GM13977 (cell line): ENCODE results near the gene TIGIT.

Experiments
- DNase-seq: peaks from one replicate; pipeline ENCODE4 v3.0.0; 2012; ENCODE audit warnings: low spot score
- in situ Hi-C: fragments of 300-500 bp; cut with MboI; formaldehyde crosslinking; loops from one replicate; pipeline ENCODE4 v1.12.0; 2022; ENCODE audit warnings: low sequenced_read_pairs, low pct_unique_long_range_greater_than_20kb, mixed read lengths, inconsistent platforms; ENCODE audit not compliant: unreplicated experiment
- TF ChIP-seq, protein P1 (sequence below): IDR thresholded peaks from 2 replicates; pipeline ENCODE4 v1.5.1; 2012; ENCODE audit warnings: mild to moderate bottlenecking, control low read depth; ENCODE audit not compliant: insufficient read depth; ENCODE audit errors: extremely low read depth, missing control alignments

TIGIT gene

GRCh38 chr3:114338651-114339357 lies 45.0 kb downstream of the TIGIT start:
- DNase-seq: no peak
- in situ Hi-C loops: no loop called here
- TF ChIP-seq, protein P1, sequence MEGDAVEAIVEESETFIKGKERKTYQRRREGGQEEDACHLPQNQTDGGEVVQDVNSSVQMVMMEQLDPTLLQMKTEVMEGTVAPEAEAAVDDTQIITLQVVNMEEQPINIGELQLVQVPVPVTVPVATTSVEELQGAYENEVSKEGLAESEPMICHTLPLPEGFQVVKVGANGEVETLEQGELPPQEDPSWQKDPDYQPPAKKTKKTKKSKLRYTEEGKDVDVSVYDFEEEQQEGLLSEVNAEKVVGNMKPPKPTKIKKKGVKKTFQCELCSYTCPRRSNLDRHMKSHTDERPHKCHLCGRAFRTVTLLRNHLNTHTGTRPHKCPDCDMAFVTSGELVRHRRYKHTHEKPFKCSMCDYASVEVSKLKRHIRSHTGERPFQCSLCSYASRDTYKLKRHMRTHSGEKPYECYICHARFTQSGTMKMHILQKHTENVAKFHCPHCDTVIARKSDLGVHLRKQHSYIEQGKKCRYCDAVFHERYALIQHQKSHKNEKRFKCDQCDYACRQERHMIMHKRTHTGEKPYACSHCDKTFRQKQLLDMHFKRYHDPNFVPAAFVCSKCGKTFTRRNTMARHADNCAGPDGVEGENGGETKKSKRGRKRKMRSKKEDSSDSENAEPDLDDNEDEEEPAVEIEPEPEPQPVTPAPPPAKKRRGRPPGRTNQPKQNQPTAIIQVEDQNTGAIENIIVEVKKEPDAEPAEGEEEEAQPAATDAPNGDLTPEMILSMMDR: no peak

DNA sequence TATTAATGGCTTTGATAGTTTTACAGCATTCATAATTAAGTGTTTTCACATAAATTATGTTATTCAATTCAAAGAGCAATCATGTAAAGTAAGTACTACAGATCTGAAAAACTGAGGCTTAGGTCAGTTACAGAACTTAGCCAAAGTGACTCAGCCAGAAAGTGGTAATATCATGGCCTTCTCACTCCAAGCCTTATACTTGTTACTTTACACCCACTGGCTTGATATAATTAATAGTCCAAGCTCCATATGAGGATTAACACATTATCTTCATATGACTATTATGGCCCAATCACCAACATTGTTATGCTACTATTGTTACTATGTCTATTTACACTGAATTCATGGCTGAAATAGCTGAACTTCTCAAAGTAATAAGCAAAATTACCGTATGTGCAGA lies 50.7 kb downstream of the TIGIT start:
- TF ChIP-seq, protein P1: no peak
- no peak for DNase-seq
- in situ Hi-C loops: no loop called here

DNA sequence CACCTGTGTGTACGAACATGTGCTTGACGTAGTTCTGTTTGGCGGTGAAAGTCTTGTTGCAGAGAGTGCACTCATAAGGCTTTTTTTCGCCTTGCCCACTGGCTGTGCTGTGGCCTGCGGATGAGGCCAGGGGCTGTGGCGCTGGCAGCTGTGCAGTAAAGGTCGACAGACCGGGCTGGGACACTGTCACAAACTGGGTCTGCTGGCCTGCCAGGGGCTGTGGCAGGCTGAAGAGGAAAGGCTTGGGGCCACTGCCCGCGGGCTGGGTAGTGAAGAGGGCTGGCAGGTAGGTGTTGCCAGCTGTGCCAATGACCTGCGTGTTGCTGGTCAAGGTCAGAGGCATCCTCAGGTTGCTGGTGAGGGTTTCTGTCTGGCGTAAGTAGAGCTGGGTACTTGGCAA lies 56.4 kb downstream of the TIGIT start:
- in situ Hi-C loops: no loop called here
- TF ChIP-seq, protein P1: no peak
- no peak for DNase-seq

- in situ Hi-C loops: no loop called here
- TF ChIP-seq, protein P1: no peak
- DNase-seq: no peak
These were observed 56.9 kb downstream of the TIGIT start for GRCh38 chr3:114350690-114351089.

DNA sequence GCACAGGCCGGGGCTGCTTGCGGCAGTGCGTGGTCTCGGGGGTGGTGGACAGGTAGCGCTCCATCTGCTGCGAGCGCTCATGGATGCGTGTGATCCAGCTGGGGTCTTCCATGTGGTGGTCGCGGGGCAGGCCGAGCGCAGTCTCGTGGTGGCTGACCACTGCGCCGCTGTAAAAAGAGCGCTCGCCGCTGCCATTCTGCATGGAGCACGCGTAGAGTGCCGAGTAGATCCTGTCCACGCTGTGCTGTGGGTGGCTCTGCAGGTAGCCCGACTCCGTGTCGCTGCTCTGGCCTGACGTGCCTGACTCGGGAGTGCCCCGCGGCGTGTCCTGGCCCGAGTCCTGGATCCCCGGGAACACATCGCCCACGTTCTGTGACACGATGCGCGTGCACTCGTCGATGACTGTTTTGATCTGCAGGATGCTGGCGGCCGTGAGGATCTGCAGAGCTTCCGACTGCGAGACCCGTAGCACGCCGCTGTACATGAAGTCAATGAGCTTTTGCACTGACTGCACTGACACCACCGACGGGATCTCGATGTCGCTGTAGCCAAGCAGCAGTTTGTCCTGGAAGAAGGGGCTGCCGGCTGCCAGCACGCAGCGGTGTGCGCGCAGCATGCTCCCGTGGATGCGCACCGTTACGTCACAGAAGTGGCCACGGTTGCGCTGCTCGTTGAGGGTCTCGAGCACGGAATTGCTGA lies 57.4 kb downstream of the TIGIT start:
- DNase-seq: no peak
- TF ChIP-seq, protein P1: no peak
- in situ Hi-C loops: no loop called here

- no peak for DNase-seq
- in situ Hi-C loops: no loop called here
- TF ChIP-seq, protein P1: no peak
These were observed 58.0 kb downstream of the TIGIT start for GRCh38 chr3:114351822-114352145.
